ENCODE data around the gene CFP.

The CFP gene

DNA sequence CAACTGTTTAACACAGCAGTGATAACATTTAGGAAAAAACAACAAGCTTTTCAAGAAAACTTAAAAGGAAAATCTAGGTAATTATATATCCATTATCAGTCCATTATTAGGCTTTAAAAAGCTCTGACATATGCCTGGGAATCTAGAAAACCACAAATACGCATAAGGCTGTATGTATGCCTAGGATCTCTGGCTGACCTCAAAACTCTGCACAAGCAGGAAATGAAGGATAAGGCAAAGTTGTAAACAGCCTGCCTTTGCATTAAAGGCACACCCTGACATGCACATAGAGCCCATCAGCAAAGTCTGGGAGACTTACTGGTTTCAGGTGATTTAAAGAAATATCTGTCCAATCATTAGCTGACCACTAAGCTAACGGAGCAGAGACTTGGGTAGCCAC, 33.5 kb downstream of the CFP start:
- TF ChIP-seq POLR2AphosphoS5 (IDR thresholded peaks at IDR 0.05; ENCODE audit: low read depth, low read length) (no peak), TAF1 (IDR thresholded peaks at IDR 0.05; ENCODE audit: borderline replicate concordance, low read depth, low read length) (no peak), POLR2A (IDR thresholded peaks at IDR 0.05; ENCODE audit: low read depth, low read length) (no peak)
- DNase-seq (ENCODE audit: insufficient read length), result no peak
- no peak for FAIRE-seq

DNA sequence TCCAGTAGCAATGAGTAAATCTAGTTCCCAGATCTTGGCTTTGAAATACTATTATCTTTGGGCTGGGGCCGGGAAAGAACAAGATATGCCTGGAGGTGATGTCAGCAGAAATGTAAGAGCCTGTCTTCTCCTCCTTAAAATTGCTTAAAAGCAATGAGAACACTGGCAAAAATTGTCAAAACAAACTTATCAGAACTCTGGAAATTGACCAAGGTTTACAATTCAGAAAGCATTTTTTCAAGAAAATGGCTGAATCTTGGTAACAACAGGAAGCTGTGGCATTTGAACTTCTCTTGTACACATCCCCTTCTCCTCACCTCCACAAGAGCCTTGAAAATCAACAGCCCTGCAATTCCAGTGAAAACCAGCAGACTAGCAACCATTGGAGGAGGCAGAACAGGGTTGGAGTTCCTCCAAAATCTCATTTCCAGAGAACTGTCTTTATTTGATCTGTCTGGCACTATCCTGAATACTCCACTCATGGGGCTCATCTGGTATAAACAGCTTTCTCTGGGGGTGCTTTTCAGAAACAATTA, 33.9 kb downstream of the CFP start:
- DNase-seq (ENCODE audit: insufficient read length), result no peak
- TF ChIP-seq POLR2AphosphoS5 (IDR thresholded peaks at IDR 0.05; ENCODE audit: low read depth, low read length) (no peak), POLR2A (IDR thresholded peaks at IDR 0.05; ENCODE audit: low read depth, low read length) (no peak), TAF1 (IDR thresholded peaks at IDR 0.05; ENCODE audit: borderline replicate concordance, low read depth, low read length) (no peak)
- no peak for FAIRE-seq

DNA sequence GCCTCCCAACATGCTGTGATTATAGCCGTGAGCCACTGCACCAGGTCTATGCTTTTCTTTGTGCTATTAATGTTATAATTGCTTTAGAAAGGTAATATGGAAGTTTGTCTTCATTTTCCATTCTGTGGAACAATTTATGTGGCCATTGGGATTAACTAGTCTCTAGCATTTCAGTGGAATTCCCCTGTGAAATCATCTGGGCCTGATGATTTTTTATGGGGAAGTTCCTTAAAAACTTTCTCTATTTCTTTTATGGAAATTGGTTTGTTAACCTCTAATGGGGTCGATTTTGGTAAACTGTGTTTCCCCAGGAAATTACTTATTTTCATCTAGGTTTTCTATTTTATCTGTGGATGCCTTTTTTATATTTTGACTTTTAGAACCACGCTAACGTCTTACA, 36.2 kb downstream of the CFP start:
- TF ChIP-seq POLR2A (IDR thresholded peaks at IDR 0.05; ENCODE audit: low read depth, low read length) (no peak), POLR2AphosphoS5 (IDR thresholded peaks at IDR 0.05; ENCODE audit: low read depth, low read length) (no peak), TAF1 (IDR thresholded peaks at IDR 0.05; ENCODE audit: borderline replicate concordance, low read depth, low read length) (no peak)
- no peak for FAIRE-seq
- no peak for DNase-seq (ENCODE audit: insufficient read length)

DNA sequence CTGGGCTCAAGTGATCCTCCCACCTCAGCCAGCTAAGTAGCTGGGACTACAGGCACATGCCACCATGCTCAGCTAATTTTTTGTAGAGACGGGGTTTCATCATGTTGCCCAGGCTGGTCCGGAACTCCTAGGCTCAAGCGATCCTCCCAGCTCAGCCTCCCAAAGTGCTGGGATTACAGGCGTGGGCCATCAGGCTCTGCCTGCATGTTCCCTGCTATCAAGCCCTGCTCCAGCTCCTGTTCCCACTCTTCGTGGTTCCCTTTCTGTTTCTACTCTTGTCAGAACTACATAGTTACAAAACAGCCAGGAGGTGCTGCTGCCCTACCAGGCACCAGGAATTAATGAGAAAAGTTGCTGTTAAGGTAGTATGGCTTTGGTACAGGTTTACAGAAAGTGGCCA, 38.7 kb downstream of the CFP start:
- DNase-seq (ENCODE audit: insufficient read length), result no peak
- FAIRE-seq, result no peak
- TF ChIP-seq TAF1 (IDR thresholded peaks at IDR 0.05; ENCODE audit: borderline replicate concordance, low read depth, low read length) (no peak), POLR2A (IDR thresholded peaks at IDR 0.05; ENCODE audit: low read depth, low read length) (no peak), POLR2AphosphoS5 (IDR thresholded peaks at IDR 0.05; ENCODE audit: low read depth, low read length) (no peak)

DNA sequence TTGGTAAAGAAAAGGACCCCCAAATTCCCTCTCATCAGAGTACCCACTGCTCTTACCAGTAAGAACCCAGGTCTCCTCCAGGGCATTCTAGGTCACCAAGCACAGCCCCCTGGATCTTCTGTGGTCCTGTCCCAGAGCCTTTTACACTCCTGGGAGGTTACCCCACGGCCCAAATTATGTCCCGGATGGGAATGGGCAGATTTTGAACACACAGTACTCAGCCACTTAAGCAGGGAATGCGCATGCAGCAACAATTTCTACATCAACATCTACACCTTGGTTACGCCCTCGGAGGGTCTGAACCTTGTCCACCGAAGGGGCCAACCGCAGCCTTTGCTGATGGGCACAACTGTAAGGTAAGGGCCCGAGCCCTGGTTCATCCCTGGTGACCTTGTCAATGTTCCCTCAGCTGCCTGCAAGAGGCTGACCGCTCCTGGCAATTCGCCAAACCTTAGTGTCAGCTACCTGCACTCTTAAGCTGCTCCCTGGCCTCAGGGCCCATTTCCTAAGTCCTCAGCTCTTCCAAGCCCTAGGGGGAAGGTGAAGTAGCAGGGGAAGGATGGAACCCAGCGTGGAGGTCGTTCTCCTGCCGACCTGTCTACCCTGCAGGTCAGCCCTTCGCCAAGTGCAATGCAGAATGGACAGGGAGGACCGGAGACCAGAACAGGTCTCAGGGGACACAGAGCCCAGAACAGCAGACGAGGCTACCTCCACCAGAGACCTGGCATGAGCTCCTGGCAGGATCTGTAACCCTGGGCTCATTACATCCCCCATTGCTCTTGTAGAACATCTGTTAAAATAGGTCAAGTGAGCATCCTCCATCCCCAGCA, 41.6 kb downstream of the CFP start:
- DNase-seq (ENCODE audit: insufficient read length) (no peak), FAIRE-seq (no peak)
- TF ChIP-seq POLR2AphosphoS5 (IDR thresholded peaks at IDR 0.05; ENCODE audit: low read depth, low read length) (no peak), POLR2A (IDR thresholded peaks at IDR 0.05; ENCODE audit: low read depth, low read length) (no peak), TAF1 (IDR thresholded peaks at IDR 0.05; ENCODE audit: borderline replicate concordance, low read depth, low read length) (no peak)

DNA sequence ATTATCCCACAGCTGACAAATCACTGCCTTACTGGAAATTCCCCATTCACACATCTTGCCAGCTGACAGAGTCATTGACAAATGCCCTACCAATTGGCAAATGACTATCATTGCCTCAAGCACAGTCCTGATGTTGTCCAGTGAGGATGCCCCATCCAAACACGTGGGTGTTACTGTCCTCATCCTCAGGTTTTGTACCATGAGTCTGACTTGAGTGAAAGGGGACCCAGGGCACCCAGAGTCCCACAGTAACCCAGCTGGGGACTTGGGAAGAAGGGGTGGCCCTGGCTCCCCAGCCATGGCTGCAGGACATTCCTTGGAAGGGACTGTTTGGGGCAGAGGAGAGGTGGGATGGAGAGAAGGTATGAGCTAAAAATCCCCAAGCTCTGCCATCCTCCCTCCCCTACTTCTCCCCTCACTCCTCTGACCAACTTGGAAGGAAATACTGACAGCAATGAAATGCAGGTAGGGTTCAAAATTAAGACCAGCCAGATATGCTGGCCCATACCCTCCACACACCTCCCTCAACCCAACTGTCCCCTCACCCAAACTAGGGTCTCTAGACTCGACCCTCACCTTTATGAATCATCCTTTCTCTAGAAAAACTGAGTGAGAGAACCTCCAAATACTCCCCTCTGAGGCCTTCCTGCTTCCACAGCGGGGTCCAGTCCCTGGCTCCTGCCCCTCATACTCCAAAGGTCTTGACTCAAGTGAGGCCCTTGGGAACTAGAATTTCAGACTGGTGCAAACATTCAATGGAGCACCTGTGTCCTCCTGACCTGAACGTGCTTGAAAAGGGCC, 42.4 kb downstream of the CFP start:
- no peak for TF ChIP-seq TAF1 (IDR thresholded peaks at IDR 0.05; ENCODE audit: borderline replicate concordance, low read depth, low read length)
- no peak for DNase-seq (ENCODE audit: insufficient read length)
- FAIRE-seq, result no peak

DNA sequence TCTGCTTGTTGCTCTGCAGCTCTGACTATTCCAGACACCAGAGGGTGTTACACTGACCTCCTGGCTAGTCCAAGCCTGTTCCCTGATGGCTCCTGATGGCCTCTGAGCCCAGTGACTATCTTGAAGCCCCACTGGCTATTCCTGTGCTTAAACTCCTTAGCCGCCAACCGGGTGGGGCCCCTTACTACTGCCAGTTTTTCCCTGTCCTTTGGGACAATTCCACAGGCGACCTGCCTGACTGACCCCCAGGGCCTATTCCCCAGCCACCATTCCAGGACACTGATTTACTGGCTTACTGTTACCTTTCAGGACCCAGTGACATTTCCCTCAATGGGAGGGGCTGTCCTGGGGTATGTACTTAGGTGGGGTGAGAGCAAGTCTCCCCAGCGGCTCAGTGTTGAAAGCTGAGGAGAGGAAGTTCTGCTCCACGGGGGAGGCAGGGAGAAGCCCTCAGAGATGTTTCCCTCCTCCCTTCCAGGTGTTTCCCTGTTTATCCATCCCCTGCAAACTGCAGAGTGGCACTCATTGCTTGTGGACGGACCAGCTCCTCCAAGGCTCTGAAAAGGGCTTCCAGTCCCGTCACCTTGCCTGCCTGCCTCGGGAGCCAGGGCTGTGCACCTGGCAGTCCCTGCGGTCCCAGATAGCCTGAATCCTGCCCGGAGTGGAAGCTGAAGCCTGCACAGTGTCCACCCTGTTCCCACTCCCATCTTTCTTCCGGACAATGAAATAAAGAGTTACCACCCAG, 43.5 kb downstream of the CFP start:
- no peak for FAIRE-seq
- no peak for DNase-seq (ENCODE audit: insufficient read length)
- TF ChIP-seq POLR2A (IDR thresholded peaks at IDR 0.05; ENCODE audit: low read depth, low read length) (no peak), POLR2AphosphoS5 (IDR thresholded peaks at IDR 0.05; ENCODE audit: low read depth, low read length) (no peak), TAF1 (IDR thresholded peaks at IDR 0.05; ENCODE audit: borderline replicate concordance, low read depth, low read length) (no peak)

DNA sequence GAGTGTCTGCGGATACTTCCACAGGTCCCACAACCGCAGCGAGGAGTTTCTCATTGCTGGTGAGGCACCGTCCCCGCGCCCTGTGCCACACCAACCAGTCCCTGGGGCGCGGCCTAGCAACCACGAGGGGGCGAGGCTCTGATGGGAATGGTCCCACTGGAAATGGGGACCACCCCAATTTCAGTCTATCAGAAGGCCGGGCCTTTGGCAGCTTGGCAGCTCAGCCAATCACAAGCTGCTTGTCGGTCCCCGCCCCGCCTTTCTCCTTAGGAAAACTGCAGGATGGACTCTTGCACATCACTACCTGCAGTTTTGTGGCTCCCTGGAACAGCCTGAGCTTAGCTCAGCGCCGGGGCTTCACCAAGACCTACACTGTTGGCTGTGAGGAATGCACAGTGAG, 44.5 kb downstream of the CFP start:
- TF ChIP-seq TAF1 (IDR thresholded peaks at IDR 0.05; ENCODE audit: borderline replicate concordance, low read depth, low read length) (no peak), POLR2AphosphoS5 (IDR thresholded peaks at IDR 0.05; ENCODE audit: low read depth, low read length) (no peak), POLR2A (IDR thresholded peaks at IDR 0.05; ENCODE audit: low read depth, low read length) (no peak)
- DNase-seq (ENCODE audit: insufficient read length) (no peak), FAIRE-seq (no peak)

DNA sequence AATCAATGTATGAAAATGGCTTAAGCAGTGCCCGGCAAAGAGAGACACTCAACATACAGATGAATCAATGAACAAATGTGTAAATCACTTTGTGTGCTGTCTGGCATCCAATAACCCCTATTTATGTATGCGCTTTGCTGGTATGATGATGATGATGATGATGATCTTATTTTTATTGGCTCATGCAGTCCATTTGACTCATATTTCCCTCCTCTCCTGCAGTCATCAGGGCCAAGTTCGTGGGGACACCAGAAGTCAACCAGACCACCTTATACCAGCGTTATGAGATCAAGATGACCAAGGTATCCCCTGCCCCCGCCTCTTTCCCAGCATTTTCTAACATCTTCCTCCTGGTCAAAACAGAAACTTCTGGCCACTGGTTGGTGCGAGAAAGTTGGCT, 45.0 kb downstream of the CFP start:
- no peak for FAIRE-seq
- TF ChIP-seq POLR2AphosphoS5 (IDR thresholded peaks at IDR 0.05; ENCODE audit: low read depth, low read length), result no peak
- TF ChIP-seq POLR2A (IDR thresholded peaks at IDR 0.05; ENCODE audit: low read depth, low read length), result no peak
- no peak for TF ChIP-seq TAF1 (IDR thresholded peaks at IDR 0.05; ENCODE audit: borderline replicate concordance, low read depth, low read length)
- DNase-seq (ENCODE audit: insufficient read length), result no peak

DNA sequence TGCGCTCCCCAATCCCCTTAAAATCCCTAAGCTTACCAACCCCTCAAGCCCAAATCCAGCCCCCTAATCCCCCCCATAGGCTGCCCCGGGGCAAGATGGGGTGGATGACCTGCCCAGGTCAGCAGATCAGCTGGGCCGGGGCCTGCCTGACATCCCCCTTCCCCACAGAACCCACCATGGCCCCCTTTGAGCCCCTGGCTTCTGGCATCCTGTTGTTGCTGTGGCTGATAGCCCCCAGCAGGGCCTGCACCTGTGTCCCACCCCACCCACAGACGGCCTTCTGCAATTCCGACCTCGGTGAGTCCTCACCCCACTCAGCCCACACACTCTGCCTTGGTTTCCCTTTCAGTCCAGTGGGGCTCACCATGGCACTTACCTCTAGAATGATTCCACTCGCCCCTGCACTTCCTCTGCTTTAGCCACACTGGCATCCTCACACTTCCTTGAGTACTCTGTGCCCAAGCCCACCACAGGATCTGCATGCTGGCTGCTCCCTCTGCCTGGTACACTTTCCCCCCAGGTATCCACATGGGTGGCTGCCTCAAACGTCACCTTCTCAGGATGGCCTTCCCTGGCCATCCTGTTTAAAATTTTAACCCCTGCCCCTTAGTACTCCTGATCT, 46.4 kb downstream of the CFP start:
- TF ChIP-seq POLR2AphosphoS5 (IDR thresholded peaks at IDR 0.05; ENCODE audit: low read depth, low read length), result no peak
- no peak for TF ChIP-seq TAF1 (IDR thresholded peaks at IDR 0.05; ENCODE audit: borderline replicate concordance, low read depth, low read length)
- no peak for TF ChIP-seq POLR2A (IDR thresholded peaks at IDR 0.05; ENCODE audit: low read depth, low read length)
- DNase-seq (ENCODE audit: insufficient read length), result no peak
- no peak for FAIRE-seq
